Progenitor cell of endocrine pancreas (in vitro differentiated cells): Measurements from ENCODE around the gene LVRN. TPM values are rescaled to one million over a fixed set of nuclear protein-coding genes. Genes with fewer than 3 reads are reported as not detected.
A peak's percentile ranks its signal among the peaks of the same experiment; 100 is the strongest.

ENCODE experiments used
- DNase-seq: peaks from one replicate; pipeline ENCODE4 v3.0.0; 2021; ENCODE audit warnings: low spot score; ENCODE audit not compliant: unreplicated experiment
- H3K27ac Mint-ChIP-seq: 2 replicates; pipeline ENCODE4 v1.8.0; 2021; ENCODE audit warnings: mild to moderate bottlenecking, moderate library complexity, mixed read lengths
- H3K27me3 Mint-ChIP-seq: 2 replicates; pipeline ENCODE4 v1.8.0; 2021; ENCODE audit warnings: mixed read lengths
- H3K36me3 Mint-ChIP-seq: 2 replicates; pipeline ENCODE4 v1.8.0; 2022; ENCODE audit warnings: mixed read lengths; ENCODE audit not compliant: insufficient read depth
- H3K4me1 Mint-ChIP-seq: 2 replicates; pipeline ENCODE4 v1.8.0; 2021; ENCODE audit warnings: low read depth, mixed read lengths
- H3K4me3 Mint-ChIP-seq: 2 replicates; pipeline ENCODE4 v1.8.0; 2021; ENCODE audit warnings: low read depth, mild to moderate bottlenecking, moderate library complexity, mixed read lengths
- H3K9me3 Mint-ChIP-seq: 2 replicates; pipeline ENCODE4 v1.8.0; 2021; ENCODE audit warnings: low read depth, mixed read lengths
- CTCF ChIP-seq: fragments of 200-600 bp; sonication (generic); IDR thresholded peaks from one replicate; pipeline ENCODE4 v1.5.0; 2021; ENCODE audit warnings: antibody characterized with exemption, mild to moderate bottlenecking; ENCODE audit not compliant: unreplicated experiment
- total RNA-seq: library from RNA; stranded (reverse); gene quantifications from 2 replicates; pipeline ENCODE4 v1.2.1, GENCODE V29; 2021

LVRN gene
- total RNA-seq, 1 donor from 2014 or later = 0.24 TPM

DNA sequence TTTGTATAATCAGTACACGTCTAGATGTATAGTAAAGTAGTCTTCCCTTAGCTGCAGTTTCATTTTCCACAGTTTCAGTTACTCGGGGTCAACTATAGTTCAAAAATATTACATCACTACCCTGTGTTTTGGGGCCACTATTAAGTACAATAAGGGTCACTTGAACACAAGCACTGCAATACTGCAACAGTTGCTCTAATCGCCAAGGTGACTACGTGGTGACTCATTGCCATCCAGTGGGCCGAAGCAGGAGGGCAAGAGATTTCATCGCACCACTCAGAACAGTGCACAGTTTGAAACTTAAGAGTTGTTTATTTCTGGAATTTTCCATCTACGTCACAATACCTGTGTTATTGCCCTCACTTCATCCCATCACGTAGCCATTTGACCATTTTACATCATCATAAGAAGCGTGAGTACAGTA is 69.8 kb downstream of the LVRN start, which contains the start of gene ARL14EPL:
ARL14EPL (plus strand) TSS at position 379 of the 424 bp plus-strand sequence. CDS start 18,994 bp downstream, outside the sequence.
- no peak within 1 kb of the TSS for H3K4me3 Mint-ChIP-seq
- H3K36me3 Mint-ChIP-seq = no peaks in the 10 kb centered on the region
- no peaks in the 10 kb centered on the region for H3K4me1 Mint-ChIP-seq
- peak; percentile 13 for TF ChIP-seq CTCF
- no peaks in the 10 kb centered on the region for H3K9me3 Mint-ChIP-seq
- no peak for DNase-seq
- peak within 1 kb of the TSS; percentile 29 for H3K27ac Mint-ChIP-seq
- peaks cover 3% of the 10 kb centered on the region for H3K27me3 Mint-ChIP-seq

- Mint-ChIP-seq H3K27ac (no peak overlapping the region), H3K27me3 (peaks cover 3% of the 10 kb centered on the region), H3K4me1 (no peaks in the 10 kb centered on the region), H3K36me3 (no peaks in the 10 kb centered on the region), H3K4me3 (no peak overlapping the region), H3K9me3 (no peaks in the 10 kb centered on the region)
- no peak for DNase-seq
- no peak for TF ChIP-seq CTCF
These were observed 70.7 kb downstream of the LVRN start for GRCh38 chr5:116032991-116033390.

DNA sequence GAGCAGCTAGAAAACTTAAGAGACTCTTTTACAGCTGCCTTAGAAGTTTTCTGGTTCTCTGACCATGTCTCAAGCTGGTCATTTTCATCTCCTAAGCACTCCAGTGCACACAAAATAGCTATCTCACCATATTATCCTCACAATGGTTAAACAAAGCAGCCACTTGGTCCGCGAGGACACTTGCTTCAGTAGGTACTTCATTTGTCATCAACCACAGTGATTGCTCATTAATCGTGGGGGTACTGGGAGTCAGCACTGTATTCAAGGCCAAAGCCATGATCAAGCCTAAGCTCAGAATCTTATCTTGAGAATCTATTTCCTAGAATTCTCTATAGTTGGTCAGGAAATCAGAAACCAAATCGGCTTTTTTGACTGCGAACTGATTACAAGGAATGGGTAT is 72.8 kb downstream of the LVRN start:
- Mint-ChIP-seq H3K36me3 (no peaks in the 10 kb centered on the region), H3K4me3 (no peak overlapping the region), H3K27ac (no peak overlapping the region), H3K27me3 (peaks cover 3% of the 10 kb centered on the region), H3K4me1 (no peaks in the 10 kb centered on the region), H3K9me3 (no peaks in the 10 kb centered on the region)
- DNase-seq = no peak
- TF ChIP-seq CTCF = no peak

- Mint-ChIP-seq H3K4me3 (no peak overlapping the region), H3K36me3 (no peaks in the 10 kb centered on the region), H3K4me1 (no peaks in the 10 kb centered on the region), H3K9me3 (no peaks in the 10 kb centered on the region), H3K27me3 (peaks cover 3% of the 10 kb centered on the region), H3K27ac (no peak overlapping the region)
- TF ChIP-seq CTCF = peak; percentile 26
- no peak for DNase-seq
These were observed 75.1 kb downstream of the LVRN start for GRCh38 chr5:116037236-116037822.

- no peaks in the 10 kb centered on the region for H3K4me1 Mint-ChIP-seq
- peaks cover 3% of the 10 kb centered on the region for H3K27me3 Mint-ChIP-seq
- no peaks in the 10 kb centered on the region for H3K9me3 Mint-ChIP-seq
- no peak overlapping the region for H3K4me3 Mint-ChIP-seq
- no peak overlapping the region for H3K27ac Mint-ChIP-seq
- DNase-seq = no peak
- no peaks in the 10 kb centered on the region for H3K36me3 Mint-ChIP-seq
- TF ChIP-seq CTCF = no peak
These were observed 76.5 kb downstream of the LVRN start for GRCh38 chr5:116038817-116039216.
